GM23338 (cell line): ENCODE data around the gene BCKDHA. TPM values are rescaled to one million over a fixed set of nuclear protein-coding genes. Genes with fewer than 3 reads are reported as not detected.
A peak's percentile ranks its signal among the peaks of the same experiment; 100 is the strongest.

Experiments used
- ATAC-seq: fragments of 200-7000 bp; cut with Tn5 transposase; 3 replicates; pipeline ENCODE4 v1.9.1; 2020
- DNase-seq: peaks from one replicate; pipeline ENCODE4 v3.0.0-alpha.2; 2015; ENCODE audit warnings: low spot score
- H2AFZ ChIP-seq: fragments of 200-600 bp; sonication (generic); 2 replicates; pipeline ENCODE4 v1.8.0; 2016; ENCODE audit warnings: antibody characterized with exemption, mild to moderate bottlenecking, moderate library complexity
- H3F3A ChIP-seq: fragments of 200-600 bp; sonication (generic); replicated peaks from 2 replicates; pipeline ENCODE4 v1.8.0; 2017; ENCODE audit warnings: antibody characterized with exemption, mixed run types, low read depth
- H3K27ac ChIP-seq: fragments of 200-600 bp; sonication (generic); 2 replicates; pipeline ENCODE4 v1.6.1; 2016; ENCODE audit warnings: low read depth
- H3K27me3 ChIP-seq: fragments of 200-600 bp; sonication (generic); 2 replicates; pipeline ENCODE4 v1.8.0; 2016; ENCODE audit warnings: mild to moderate bottlenecking, mixed run types, moderate library complexity; ENCODE audit not compliant: insufficient read depth
- H3K36me3 ChIP-seq: fragments of 200-600 bp; sonication (generic); 2 replicates; pipeline ENCODE4 v1.8.0; 2016; ENCODE audit warnings: mild to moderate bottlenecking; ENCODE audit not compliant: insufficient read depth
- H3K4me1 ChIP-seq: fragments of 200-600 bp; sonication (generic); 2 replicates; pipeline ENCODE4 v1.8.0; 2016; ENCODE audit warnings: mild to moderate bottlenecking, moderate library complexity; ENCODE audit not compliant: insufficient read depth
- H3K4me2 ChIP-seq: fragments of 200-600 bp; sonication (generic); 2 replicates; pipeline ENCODE4 v1.7.1; 2017; ENCODE audit warnings: mixed run types
- H3K4me3 ChIP-seq: fragments of 200-600 bp; sonication (generic); 2 replicates; pipeline ENCODE4 v1.6.1; 2016; ENCODE audit warnings: mixed run types
- H3K79me2 ChIP-seq: fragments of 200-600 bp; sonication (generic); replicated peaks from 2 replicates; pipeline ENCODE4 v1.8.0; 2017; ENCODE audit warnings: mild to moderate bottlenecking; ENCODE audit not compliant: insufficient read depth
- H3K9me2 ChIP-seq: fragments of 200-600 bp; sonication (generic); 2 replicates; pipeline ENCODE4 v1.8.0; 2017; ENCODE audit not compliant: insufficient read depth
- H4K20me1 ChIP-seq: fragments of 200-600 bp; sonication (generic); replicated peaks from 2 replicates; pipeline ENCODE4 v1.8.0; 2017; ENCODE audit warnings: mild to moderate bottlenecking; ENCODE audit not compliant: insufficient read depth
- H3K27ac Mint-ChIP-seq: 2 replicates; pipeline ENCODE4 v1.8.0; 2020; ENCODE audit warnings: inconsistent platforms, mild to moderate bottlenecking, moderate library complexity, mixed read lengths
- H3K27me3 Mint-ChIP-seq: 3 replicates; pipeline ENCODE4 v1.8.0; 2022; ENCODE audit warnings: low read depth, mild to moderate bottlenecking, moderate library complexity, mixed read lengths, inconsistent platforms; ENCODE audit not compliant: insufficient read depth, poor library complexity
- H3K36me3 Mint-ChIP-seq: 3 replicates; pipeline ENCODE4 v1.8.0; 2021; ENCODE audit warnings: low read depth, mild to moderate bottlenecking, inconsistent platforms, moderate library complexity, mixed read lengths
- H3K4me1 Mint-ChIP-seq: 3 replicates; pipeline ENCODE4 v1.8.0; 2020; ENCODE audit warnings: mild to moderate bottlenecking, inconsistent platforms, mixed read lengths
- H3K4me3 Mint-ChIP-seq: 3 replicates; pipeline ENCODE4 v1.8.0; 2021; ENCODE audit warnings: moderate library complexity, mild to moderate bottlenecking, inconsistent platforms, mixed read lengths
- H3K9me3 Mint-ChIP-seq: 3 replicates; pipeline ENCODE4 v1.8.0; 2020; ENCODE audit warnings: moderate library complexity, mild to moderate bottlenecking, inconsistent platforms, mixed read lengths
- CREB1 ChIP-seq: fragments of 250-450 bp; sonication (Bioruptor Pico); IDR thresholded peaks from 2 replicates; pipeline ENCODE4 v1.5.0; 2020; ENCODE audit warnings: low read depth, mild to moderate bottlenecking, moderate library complexity
- CTCF ChIP-seq, 2 experiments: fragments of 200-600 bp in 1 of 2; sonication (generic) in 1 of 2; conservative IDR thresholded peaks; 2 replicates each; pipeline versions ENCODE4 v1.5.1 to v1.6.1; 2016 to 2017; ENCODE audit warnings: antibody characterized with exemption in 2 of 2, low read depth in 2 of 2, mild to moderate bottlenecking in 2 of 2, moderate library complexity in 1 of 2
- NANOG ChIP-seq: IDR thresholded peaks from 2 replicates; pipeline ENCODE4 v1.6.1; 2016; ENCODE audit warnings: antibody characterized with exemption, borderline replicate concordance
- ZNF462 ChIP-seq: fragments of 250-450 bp; sonication (Bioruptor Pico); IDR thresholded peaks from 2 replicates; pipeline ENCODE4 v1.5.0; 2020; ENCODE audit warnings: mild to moderate bottlenecking, moderate library complexity
- polyA plus RNA-seq: library from polyadenylated mRNA; unstranded; fragments of >200 nt; fragmentation: Nextera tagmentation; extraction: Ambion mirVana; gene quantifications from 2 replicates; pipeline ENCODE4 v1.2.1, GENCODE V29; 2016
- total RNA-seq: library from RNA; depleted of rRNA; stranded (reverse); fragments of >200 nt; shearing (Covaris generic); gene quantifications from 2 replicates; pipeline ENCODE4 v1.2.3, GENCODE V29; 2014

BCKDHA gene
- total and polyA plus RNA-seq, 2 experiments from 2014 or later = 15.0 to 42.4 TPM

GRCh38 chr19:41436674-41436951 lies 39.0 kb downstream of the BCKDHA start:
- Histone ChIP-seq H3K9me2 (no peaks in the 10 kb centered on the region), H3K36me3 (no peaks in the 10 kb centered on the region), H3K4me3 (no peak overlapping the region), H3F3A (0 out of 2 replicates have a peak, but pooled peaks cover 5% of the 10 kb centered on the region), H4K20me1 (no peaks in the 10 kb centered on the region; the same call in 1 of the 2 replicates), H3K4me1 (peaks cover 8% of the 10 kb centered on the region), H3K79me2 (peaks cover 9% of the 10 kb centered on the region), H2AFZ (no peak overlapping the region), H3K27ac (no peak overlapping the region), H3K4me2 (no peak overlapping the region), H3K27me3 (no peaks in the 10 kb centered on the region)
- no peak overlapping the region for H3K4me3 Mint-ChIP-seq
- ATAC-seq (no peak), DNase-seq (no peak)
- H3K27me3 Mint-ChIP-seq = peaks cover 8% of the 10 kb centered on the region
- no peak overlapping the region for H3K27ac Mint-ChIP-seq
- H3K4me1 Mint-ChIP-seq = peaks cover 5% of the 10 kb centered on the region; the same call in 2 of the 3 replicates
- peaks cover 3% of the 10 kb centered on the region; the same call in 2 of the 3 replicates for H3K9me3 Mint-ChIP-seq
- TF ChIP-seq NANOG (no peak), CREB1 (CRISPR knock-in tag) (no peak)
- peaks cover 31% of the 10 kb centered on the region for H3K36me3 Mint-ChIP-seq

- no peaks in the 10 kb centered on the region for H3K27me3 ChIP-seq
- peaks cover 17% of the 10 kb centered on the region for H3K36me3 Mint-ChIP-seq
- peak overlapping the region; percentile 43; the same call in 1 of the 3 replicates for H3K4me3 Mint-ChIP-seq
- H3K79me2 ChIP-seq = peaks cover 9% of the 10 kb centered on the region
- peaks cover 3% of the 10 kb centered on the region; the same call in 2 of the 3 replicates for H3K9me3 Mint-ChIP-seq
- no peak overlapping the region for H3K4me3 ChIP-seq
- H3K36me3 ChIP-seq = no peaks in the 10 kb centered on the region
- H3K4me1 Mint-ChIP-seq = peaks cover 5% of the 10 kb centered on the region; the same call in 2 of the 3 replicates
- no peak overlapping the region for H2AFZ ChIP-seq
- TF ChIP-seq CTCF (conservative IDR thresholded peaks at IDR 0.05; ENCODE audit: low read depth in 2 of 2) = peak in 1 of 2 experiments; percentile 35; a peak in 1 of 4 replicates
- no peak for TF ChIP-seq ZNF462 (CRISPR knock-in tag)
- DNase-seq (no peak), ATAC-seq (no peak)
- peak overlapping the region; percentile 72; the same call in 1 of the 2 replicates for H3K4me2 ChIP-seq
- H3K4me1 ChIP-seq = peaks cover 8% of the 10 kb centered on the region
- no peak overlapping the region for H3K27ac ChIP-seq
- no peaks in the 10 kb centered on the region; the same call in 1 of the 2 replicates for H4K20me1 ChIP-seq
- no peaks in the 10 kb centered on the region for H3K9me2 ChIP-seq
- no peak overlapping the region for H3K27ac Mint-ChIP-seq
- H3F3A ChIP-seq = no peaks in the 10 kb centered on the region
- H3K27me3 Mint-ChIP-seq = peaks cover 4% of the 10 kb centered on the region
These were observed 40.4 kb downstream of the BCKDHA start for GRCh38 chr19:41437944-41438574.
